Liver (tissue), 9 donors: Measurements from ENCODE around the gene SLC8A2. TPM values are rescaled to one million over a fixed set of nuclear protein-coding genes. Genes with fewer than 3 reads are reported as not detected.

Experiments
- DNase-seq: peaks from one replicate; pipeline ENCODE4 v3.0.0-alpha.2; 2017; ENCODE audit warnings: low spot score
- H3K27ac ChIP-seq, 2 donors: one replicate each; pipeline ENCODE4 v1.7.0; 2013; ENCODE audit warnings: inconsistent platforms in 2 of 2, low read length in 2 of 2, control low read depth in 1 of 2, low read depth in 1 of 2, mild to moderate bottlenecking in 1 of 2
- H3K27me3 ChIP-seq, 4 donors: one replicate each; pipeline versions ENCODE4 v1.6.1 to v1.7.0; 2013; ENCODE audit warnings: low read length in 3 of 4, inconsistent platforms in 1 of 4, mild to moderate bottlenecking in 1 of 4, moderate library complexity in 1 of 4; ENCODE audit not compliant: control insufficient read depth in 4 of 4, insufficient read depth in 4 of 4
- H3K36me3 ChIP-seq, 4 donors: one replicate each; pipeline versions ENCODE4 v1.6.1 to v1.7.0; 2013; ENCODE audit warnings: low read length in 3 of 4, mild to moderate bottlenecking in 3 of 4, low read depth in 1 of 4, moderate library complexity in 1 of 4; ENCODE audit not compliant: control insufficient read depth in 4 of 4, insufficient read depth in 3 of 4
- H3K4me1 ChIP-seq, 4 donors: one replicate each; pipeline versions ENCODE4 v1.6.1 to v1.7.0; 2013; ENCODE audit warnings: low read length in 3 of 4, mild to moderate bottlenecking in 3 of 4, moderate library complexity in 1 of 4; ENCODE audit not compliant: control insufficient read depth in 4 of 4, insufficient read depth in 4 of 4
- H3K4me3 ChIP-seq, 3 donors: one replicate each; pipeline versions ENCODE4 v1.6.1 to v1.7.0; 2013; ENCODE audit warnings: low read length in 3 of 3, control low read depth in 1 of 3, low read depth in 1 of 3, mild to moderate bottlenecking in 1 of 3
- H3K9ac ChIP-seq, 2 donors: one replicate each; pipeline ENCODE4 v1.7.0; 2013; ENCODE audit warnings: low read length in 2 of 2, mild to moderate bottlenecking in 2 of 2, moderate library complexity in 2 of 2, control low read depth in 1 of 2, low read depth in 1 of 2
- H3K9me3 ChIP-seq, 4 donors: one replicate each; pipeline versions ENCODE4 v1.6.1 to v1.7.0; 2013; ENCODE audit warnings: low read length in 3 of 4; ENCODE audit not compliant: control insufficient read depth in 4 of 4
- EGR1 ChIP-seq, 2 donors: IDR thresholded peaks; 2 replicates each; pipeline ENCODE4 v1.6.1; 2016 to 2018; ENCODE audit warnings: antibody characterized with exemption in 2 of 2, low read depth in 2 of 2
- FOXA1 ChIP-seq: IDR thresholded peaks from 2 replicates; pipeline ENCODE4 v1.6.1; 2016; ENCODE audit warnings: antibody characterized with exemption
- FOXA2 ChIP-seq: IDR thresholded peaks from 2 replicates; pipeline ENCODE4 v1.6.1; 2016; ENCODE audit warnings: antibody characterized with exemption
- GABPA ChIP-seq, 2 donors: IDR thresholded peaks in 1 of 2; conservative IDR thresholded peaks in 1 of 2; 2 replicates each; pipeline ENCODE4 v1.6.1; 2016; ENCODE audit warnings: antibody characterized with exemption in 2 of 2, mild to moderate bottlenecking in 1 of 2, moderate library complexity in 1 of 2
- HNF4A ChIP-seq, 2 donors: conservative IDR thresholded peaks; 2 replicates each; pipeline ENCODE4 v1.6.1; 2016; ENCODE audit warnings: antibody characterized with exemption in 2 of 2, mild to moderate bottlenecking in 2 of 2
- HNF4G ChIP-seq: IDR thresholded peaks from 2 replicates; pipeline ENCODE4 v1.6.1; 2016; ENCODE audit warnings: antibody characterized with exemption
- JUND ChIP-seq, 2 donors: IDR thresholded peaks; 2 replicates each; pipeline ENCODE4 v1.6.1; 2016; ENCODE audit warnings: antibody characterized with exemption in 2 of 2
- NR2F2 ChIP-seq: IDR thresholded peaks from 2 replicates; pipeline ENCODE4 v1.6.1; 2016; ENCODE audit warnings: antibody characterized with exemption
- RAD21 ChIP-seq, 2 donors: IDR thresholded peaks; 2 replicates each; pipeline ENCODE4 v1.6.1; 2016; ENCODE audit warnings: antibody characterized with exemption in 2 of 2, mild to moderate bottlenecking in 2 of 2
- RXRA ChIP-seq, 2 donors: IDR thresholded peaks; 2 replicates each; pipeline ENCODE4 v1.6.1; 2017 to 2018; ENCODE audit warnings: antibody characterized with exemption in 2 of 2, mild to moderate bottlenecking in 1 of 2
- SP1 ChIP-seq: IDR thresholded peaks from 2 replicates; pipeline ENCODE4 v1.6.1; 2018; ENCODE audit warnings: antibody characterized with exemption, mild to moderate bottlenecking
- TAF1 ChIP-seq: conservative IDR thresholded peaks from 2 replicates; pipeline ENCODE4 v1.6.1; 2016; ENCODE audit warnings: antibody characterized with exemption, mild to moderate bottlenecking
- YY1 ChIP-seq: IDR thresholded peaks from 2 replicates; pipeline ENCODE4 v1.6.1; 2016; ENCODE audit warnings: antibody characterized with exemption, mild to moderate bottlenecking
- WGBS: extraction: QIAGEN DNeasy Blood & Tissue Kit; methylation state at CpG from one replicate; pipeline ENCODE4 v1.1.7; 2013; 5-methylcytosine and 5-hydroxymethylcytosine counted together
- polyA plus RNA-seq, 2 donors: library from polyadenylated mRNA; stranded (reverse) in 1 of 2; unstranded in 1 of 2; fragments of 200-250 nt in 1 of 2; fragments of >200 nt in 1 of 2; fragmentation: Nextera tagmentation in 1 of 2; extraction: Ambion mirVana in 1 of 2; gene quantifications; one replicate each; pipeline versions ENCODE4 v1.2.1 to v1.2.3, GENCODE V29; 2013 to 2015
- total RNA-seq, 2 donors: library from RNA; depleted of rRNA; stranded (reverse); fragments of >200 nt; gene quantifications; one replicate each; pipeline ENCODE4 v1.2.3, GENCODE V29; 2014
- TF ChIP-seq, protein P1 (sequence below): IDR thresholded peaks from 2 replicates; pipeline ENCODE4 v1.6.1; 2016; ENCODE audit warnings: antibody characterized with exemption, mild to moderate bottlenecking
- TF ChIP-seq, protein P2 (sequence below): IDR thresholded peaks from 2 replicates; pipeline ENCODE4 v1.6.1; 2016; ENCODE audit warnings: antibody characterized with exemption
- TF ChIP-seq, protein P3 (sequence below): IDR thresholded peaks from 2 replicates; pipeline ENCODE4 v1.6.1; 2016; ENCODE audit warnings: antibody characterized with exemption
- TF ChIP-seq, protein P4 (sequence below): IDR thresholded peaks from 2 replicates; pipeline ENCODE4 v1.6.1; 2016; ENCODE audit warnings: antibody characterized with exemption
- TF ChIP-seq, protein P5 (sequence below): fragments of 150-350 bp; IDR thresholded peaks from 2 replicates; pipeline ENCODE4 v1.5.1; 2017; ENCODE audit warnings: improper control_type of control experiment, low read depth, low read length; ENCODE audit not compliant: missing input control
- donor health status: healthy.
- donor health status: healthy.
- donor health status: healthy.
- donor health status: healthy.
- donor health status: healthy.

Gene SLC8A2
- total and polyA plus RNA-seq, 4 donors = 0.01 to 0.25 TPM; not detected in 2

DNA sequence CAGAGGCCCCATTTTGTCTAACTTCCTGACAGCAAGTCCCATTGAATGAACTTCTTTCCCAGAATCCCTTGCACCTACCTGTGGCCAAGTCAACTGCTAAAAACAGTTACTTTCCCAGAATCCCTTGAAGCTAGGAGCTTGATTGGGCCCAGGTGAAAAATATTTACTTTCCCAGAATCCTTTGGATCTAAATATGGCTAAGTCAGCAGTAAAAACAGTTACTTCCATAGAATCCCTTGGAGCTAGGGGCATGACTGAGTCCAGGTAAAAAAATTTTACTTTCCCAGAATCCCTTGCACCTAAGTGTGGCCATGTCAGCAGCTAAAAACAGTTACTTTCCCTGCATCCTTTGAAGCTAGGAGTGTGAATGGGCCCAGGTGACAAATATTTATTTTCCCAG, 39.2 kb downstream of the SLC8A2 start:
- Histone ChIP-seq H3K9ac (no peak overlapping the region), H3K27me3 (peaks cover 0 to 6% (median 3%) of the 10 kb centered on the region in 4 donors), H3K9me3 (no peaks in the 10 kb centered on the region), H3K4me1 (peaks cover 2 to 10% (median 5%) of the 10 kb centered on the region in 4 donors), H3K36me3 (no peaks in the 10 kb centered on the region), H3K27ac (no peak overlapping the region), H3K4me3 (no peak overlapping the region)
- TF ChIP-seq RXRA (IDR thresholded peaks at IDR 0.05) (no peak), RAD21 (IDR thresholded peaks at IDR 0.05) (no peak), FOXA2 (no peak), EGR1 (IDR thresholded peaks at IDR 0.05; ENCODE audit: low read depth in 2 of 2) (no peak), FOXA1 (no peak), JUND (IDR thresholded peaks at IDR 0.05) (no peak), YY1 (no peak), TAF1 (no peak), SP1 (no peak)
- TF ChIP-seq, protein P1, sequence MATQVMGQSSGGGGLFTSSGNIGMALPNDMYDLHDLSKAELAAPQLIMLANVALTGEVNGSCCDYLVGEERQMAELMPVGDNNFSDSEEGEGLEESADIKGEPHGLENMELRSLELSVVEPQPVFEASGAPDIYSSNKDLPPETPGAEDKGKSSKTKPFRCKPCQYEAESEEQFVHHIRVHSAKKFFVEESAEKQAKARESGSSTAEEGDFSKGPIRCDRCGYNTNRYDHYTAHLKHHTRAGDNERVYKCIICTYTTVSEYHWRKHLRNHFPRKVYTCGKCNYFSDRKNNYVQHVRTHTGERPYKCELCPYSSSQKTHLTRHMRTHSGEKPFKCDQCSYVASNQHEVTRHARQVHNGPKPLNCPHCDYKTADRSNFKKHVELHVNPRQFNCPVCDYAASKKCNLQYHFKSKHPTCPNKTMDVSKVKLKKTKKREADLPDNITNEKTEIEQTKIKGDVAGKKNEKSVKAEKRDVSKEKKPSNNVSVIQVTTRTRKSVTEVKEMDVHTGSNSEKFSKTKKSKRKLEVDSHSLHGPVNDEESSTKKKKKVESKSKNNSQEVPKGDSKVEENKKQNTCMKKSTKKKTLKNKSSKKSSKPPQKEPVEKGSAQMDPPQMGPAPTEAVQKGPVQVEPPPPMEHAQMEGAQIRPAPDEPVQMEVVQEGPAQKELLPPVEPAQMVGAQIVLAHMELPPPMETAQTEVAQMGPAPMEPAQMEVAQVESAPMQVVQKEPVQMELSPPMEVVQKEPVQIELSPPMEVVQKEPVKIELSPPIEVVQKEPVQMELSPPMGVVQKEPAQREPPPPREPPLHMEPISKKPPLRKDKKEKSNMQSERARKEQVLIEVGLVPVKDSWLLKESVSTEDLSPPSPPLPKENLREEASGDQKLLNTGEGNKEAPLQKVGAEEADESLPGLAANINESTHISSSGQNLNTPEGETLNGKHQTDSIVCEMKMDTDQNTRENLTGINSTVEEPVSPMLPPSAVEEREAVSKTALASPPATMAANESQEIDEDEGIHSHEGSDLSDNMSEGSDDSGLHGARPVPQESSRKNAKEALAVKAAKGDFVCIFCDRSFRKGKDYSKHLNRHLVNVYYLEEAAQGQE = no peak
- TF ChIP-seq, protein P2, sequence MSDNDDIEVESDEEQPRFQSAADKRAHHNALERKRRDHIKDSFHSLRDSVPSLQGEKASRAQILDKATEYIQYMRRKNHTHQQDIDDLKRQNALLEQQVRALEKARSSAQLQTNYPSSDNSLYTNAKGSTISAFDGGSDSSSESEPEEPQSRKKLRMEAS = no peak
- no peak for DNase-seq

DNA sequence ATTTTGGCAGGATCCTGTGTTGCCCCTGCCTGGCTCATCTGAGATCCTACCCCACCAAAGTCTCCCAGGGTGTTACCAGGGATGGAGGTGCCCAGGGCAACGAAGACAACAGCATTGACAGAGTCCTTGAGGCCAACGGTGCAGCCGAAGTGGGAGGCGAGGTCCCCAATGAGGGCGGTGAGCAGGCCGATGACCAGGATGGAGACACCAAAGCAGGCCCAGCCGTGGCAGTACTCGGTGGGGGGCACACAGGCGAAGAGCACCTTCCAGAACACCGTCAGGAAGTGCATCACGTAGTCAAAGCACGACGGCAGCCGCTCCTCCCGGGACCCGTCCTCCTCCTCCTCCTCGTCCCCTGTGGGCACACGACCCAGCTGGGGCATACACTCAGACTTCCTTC, 39.6 kb downstream of the SLC8A2 start:
- Histone ChIP-seq H3K27ac (no peak overlapping the region), H3K27me3 (peaks cover 0 to 6% (median 3%) of the 10 kb centered on the region in 4 donors), H3K4me1 (peaks cover 2 to 10% (median 5%) of the 10 kb centered on the region in 4 donors), H3K36me3 (no peaks in the 10 kb centered on the region), H3K9ac (no peak overlapping the region), H3K9me3 (no peaks in the 10 kb centered on the region), H3K4me3 (no peak overlapping the region)
- WGBS = 78% methylated on average over 18 of the region's 18 CpGs
- TF ChIP-seq FOXA2 (no peak), YY1 (no peak), JUND (IDR thresholded peaks at IDR 0.05) (no peak), SP1 (no peak), NR2F2 (no peak), GABPA (IDR thresholded peaks at IDR 0.05 in 1 of 2, conservative IDR thresholded peaks at IDR 0.05 in 1 of 2) (no peak), RAD21 (IDR thresholded peaks at IDR 0.05) (no peak), HNF4A (conservative IDR thresholded peaks at IDR 0.05) (no peak), TAF1 (no peak), HNF4G (no peak), FOXA1 (no peak), EGR1 (IDR thresholded peaks at IDR 0.05; ENCODE audit: low read depth in 2 of 2) (no peak)
- TF ChIP-seq, protein P3, sequence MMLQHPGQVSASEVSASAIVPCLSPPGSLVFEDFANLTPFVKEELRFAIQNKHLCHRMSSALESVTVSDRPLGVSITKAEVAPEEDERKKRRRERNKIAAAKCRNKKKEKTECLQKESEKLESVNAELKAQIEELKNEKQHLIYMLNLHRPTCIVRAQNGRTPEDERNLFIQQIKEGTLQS = no peak
- TF ChIP-seq, protein P4, sequence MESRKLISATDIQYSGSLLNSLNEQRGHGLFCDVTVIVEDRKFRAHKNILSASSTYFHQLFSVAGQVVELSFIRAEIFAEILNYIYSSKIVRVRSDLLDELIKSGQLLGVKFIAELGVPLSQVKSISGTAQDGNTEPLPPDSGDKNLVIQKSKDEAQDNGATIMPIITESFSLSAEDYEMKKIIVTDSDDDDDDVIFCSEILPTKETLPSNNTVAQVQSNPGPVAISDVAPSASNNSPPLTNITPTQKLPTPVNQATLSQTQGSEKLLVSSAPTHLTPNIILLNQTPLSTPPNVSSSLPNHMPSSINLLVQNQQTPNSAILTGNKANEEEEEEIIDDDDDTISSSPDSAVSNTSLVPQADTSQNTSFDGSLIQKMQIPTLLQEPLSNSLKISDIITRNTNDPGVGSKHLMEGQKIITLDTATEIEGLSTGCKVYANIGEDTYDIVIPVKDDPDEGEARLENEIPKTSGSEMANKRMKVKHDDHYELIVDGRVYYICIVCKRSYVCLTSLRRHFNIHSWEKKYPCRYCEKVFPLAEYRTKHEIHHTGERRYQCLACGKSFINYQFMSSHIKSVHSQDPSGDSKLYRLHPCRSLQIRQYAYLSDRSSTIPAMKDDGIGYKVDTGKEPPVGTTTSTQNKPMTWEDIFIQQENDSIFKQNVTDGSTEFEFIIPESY = no peak
- TF ChIP-seq, protein P2 = no peak
- TF ChIP-seq, protein P5, sequence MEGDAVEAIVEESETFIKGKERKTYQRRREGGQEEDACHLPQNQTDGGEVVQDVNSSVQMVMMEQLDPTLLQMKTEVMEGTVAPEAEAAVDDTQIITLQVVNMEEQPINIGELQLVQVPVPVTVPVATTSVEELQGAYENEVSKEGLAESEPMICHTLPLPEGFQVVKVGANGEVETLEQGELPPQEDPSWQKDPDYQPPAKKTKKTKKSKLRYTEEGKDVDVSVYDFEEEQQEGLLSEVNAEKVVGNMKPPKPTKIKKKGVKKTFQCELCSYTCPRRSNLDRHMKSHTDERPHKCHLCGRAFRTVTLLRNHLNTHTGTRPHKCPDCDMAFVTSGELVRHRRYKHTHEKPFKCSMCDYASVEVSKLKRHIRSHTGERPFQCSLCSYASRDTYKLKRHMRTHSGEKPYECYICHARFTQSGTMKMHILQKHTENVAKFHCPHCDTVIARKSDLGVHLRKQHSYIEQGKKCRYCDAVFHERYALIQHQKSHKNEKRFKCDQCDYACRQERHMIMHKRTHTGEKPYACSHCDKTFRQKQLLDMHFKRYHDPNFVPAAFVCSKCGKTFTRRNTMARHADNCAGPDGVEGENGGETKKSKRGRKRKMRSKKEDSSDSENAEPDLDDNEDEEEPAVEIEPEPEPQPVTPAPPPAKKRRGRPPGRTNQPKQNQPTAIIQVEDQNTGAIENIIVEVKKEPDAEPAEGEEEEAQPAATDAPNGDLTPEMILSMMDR = no peak
- DNase-seq = no peak
